Measurements from ENCODE around the gene PFN3. TPM values are rescaled to one million over a fixed set of nuclear protein-coding genes. Genes with fewer than 3 reads are reported as not detected.

PFN3 gene
- total RNA-seq, 1 experiment from 2014 or later: 0.48 TPM

- TF ChIP-seq PREB (CRISPR knock-in tag; IDR thresholded peaks at IDR 0.05; ENCODE audit: borderline replicate concordance): no peak
- no peak for TF ChIP-seq NR3C1 (CRISPR knock-in tag; conservative IDR thresholded peaks at IDR 0.05; ENCODE audit: low read depth)
- no peak for TF ChIP-seq ZNF425 (CRISPR knock-in tag; conservative IDR thresholded peaks at IDR 0.05)
- TF ChIP-seq ARID4B (CRISPR knock-in tag; IDR thresholded peaks at IDR 0.05; ENCODE audit: borderline replicate concordance): no peak
- TF ChIP-seq ZBTB43 (CRISPR knock-in tag; IDR thresholded peaks at IDR 0.05): no peak
- TF ChIP-seq, protein P1, sequence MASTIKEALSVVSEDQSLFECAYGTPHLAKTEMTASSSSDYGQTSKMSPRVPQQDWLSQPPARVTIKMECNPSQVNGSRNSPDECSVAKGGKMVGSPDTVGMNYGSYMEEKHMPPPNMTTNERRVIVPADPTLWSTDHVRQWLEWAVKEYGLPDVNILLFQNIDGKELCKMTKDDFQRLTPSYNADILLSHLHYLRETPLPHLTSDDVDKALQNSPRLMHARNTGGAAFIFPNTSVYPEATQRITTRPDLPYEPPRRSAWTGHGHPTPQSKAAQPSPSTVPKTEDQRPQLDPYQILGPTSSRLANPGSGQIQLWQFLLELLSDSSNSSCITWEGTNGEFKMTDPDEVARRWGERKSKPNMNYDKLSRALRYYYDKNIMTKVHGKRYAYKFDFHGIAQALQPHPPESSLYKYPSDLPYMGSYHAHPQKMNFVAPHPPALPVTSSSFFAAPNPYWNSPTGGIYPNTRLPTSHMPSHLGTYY (CRISPR knock-in tag; IDR thresholded peaks at IDR 0.05): no peak
- no peak for TF ChIP-seq FOXK1 (CRISPR knock-in tag; IDR thresholded peaks at IDR 0.05)
- TF ChIP-seq GABPB1 (CRISPR knock-in tag; IDR thresholded peaks at IDR 0.05): no peak
- no peak for TF ChIP-seq ATF6 (CRISPR knock-in tag; IDR thresholded peaks at IDR 0.05)
- TF ChIP-seq GTF2I (CRISPR knock-in tag; conservative IDR thresholded peaks at IDR 0.05): no peak
- TF ChIP-seq RORB (CRISPR knock-in tag; IDR thresholded peaks at IDR 0.05): no peak
- no peak for TF ChIP-seq ZNF138 (CRISPR knock-in tag; conservative IDR thresholded peaks at IDR 0.05)
Observed at GRCh38 chr5:177392765-177393164, 7.7 kb downstream of the PFN3 start (continued).
